ENCODE data around the gene OSMR. TPM values are rescaled to one million over a fixed set of nuclear protein-coding genes. Genes with fewer than 3 reads are reported as not detected.

Gene OSMR
- total RNA-seq, 2 donors from 2014 or later, result 1.3 to 4.4 TPM

DNA sequence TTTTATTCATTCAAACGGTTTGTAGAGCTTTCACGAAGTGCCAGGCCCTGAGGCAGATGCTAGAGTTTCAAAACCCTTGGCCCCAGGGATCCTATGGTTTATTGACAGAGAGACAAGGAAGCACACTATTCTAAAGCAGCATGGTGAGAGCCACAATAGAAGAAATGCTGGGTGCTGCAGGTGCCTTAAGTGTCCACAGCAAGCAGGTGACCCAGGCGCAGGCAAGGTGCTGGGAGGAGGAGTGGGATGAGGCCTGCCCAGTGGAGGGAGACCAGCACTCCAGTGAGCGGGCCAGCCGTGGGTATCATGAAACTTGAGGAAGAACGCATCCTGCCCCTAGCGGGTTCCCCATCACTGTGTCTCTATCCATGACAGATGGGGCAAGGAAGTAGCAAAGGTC lies 71.0 kb downstream of the OSMR start:
- Histone ChIP-seq H3K4me1 (ENCODE audit: control insufficient read depth, insufficient read depth, low read length) (no peaks in the 10 kb centered on the region), H3K9me3 (ENCODE audit: control insufficient read depth, low read length) (no peaks in the 10 kb centered on the region), H3K4me3 (ENCODE audit: low read length) (no peak overlapping the region), H3K36me3 (ENCODE audit: control insufficient read depth, insufficient read depth, low read length) (no peaks in the 10 kb centered on the region), H3K27me3 (ENCODE audit: control insufficient read depth, insufficient read depth, low read length, poor library complexity, severe bottlenecking) (no peaks in the 10 kb centered on the region), H3K27ac (ENCODE audit: low read depth, low read length) (no peak overlapping the region), H3K9ac (ENCODE audit: extremely low read depth, low read length, poor library complexity, severe bottlenecking) (no peak overlapping the region)
- H3K4me1 Mint-ChIP-seq, result no peaks in the 10 kb centered on the region
- no peaks in the 10 kb centered on the region for H3K36me3 Mint-ChIP-seq (ENCODE audit: low read depth)
- 70 to 77% methylated on average over 6 to 7 of the region's 7 CpGs for WGBS, 2 experiments (ENCODE audit: insufficient coverage in 1 of 2, insufficient read length in 1 of 2)
- H3K27me3 Mint-ChIP-seq (ENCODE audit: insufficient read depth), result no peaks in the 10 kb centered on the region
- no peak overlapping the region for H3K27ac Mint-ChIP-seq
- TF ChIP-seq, protein P1, sequence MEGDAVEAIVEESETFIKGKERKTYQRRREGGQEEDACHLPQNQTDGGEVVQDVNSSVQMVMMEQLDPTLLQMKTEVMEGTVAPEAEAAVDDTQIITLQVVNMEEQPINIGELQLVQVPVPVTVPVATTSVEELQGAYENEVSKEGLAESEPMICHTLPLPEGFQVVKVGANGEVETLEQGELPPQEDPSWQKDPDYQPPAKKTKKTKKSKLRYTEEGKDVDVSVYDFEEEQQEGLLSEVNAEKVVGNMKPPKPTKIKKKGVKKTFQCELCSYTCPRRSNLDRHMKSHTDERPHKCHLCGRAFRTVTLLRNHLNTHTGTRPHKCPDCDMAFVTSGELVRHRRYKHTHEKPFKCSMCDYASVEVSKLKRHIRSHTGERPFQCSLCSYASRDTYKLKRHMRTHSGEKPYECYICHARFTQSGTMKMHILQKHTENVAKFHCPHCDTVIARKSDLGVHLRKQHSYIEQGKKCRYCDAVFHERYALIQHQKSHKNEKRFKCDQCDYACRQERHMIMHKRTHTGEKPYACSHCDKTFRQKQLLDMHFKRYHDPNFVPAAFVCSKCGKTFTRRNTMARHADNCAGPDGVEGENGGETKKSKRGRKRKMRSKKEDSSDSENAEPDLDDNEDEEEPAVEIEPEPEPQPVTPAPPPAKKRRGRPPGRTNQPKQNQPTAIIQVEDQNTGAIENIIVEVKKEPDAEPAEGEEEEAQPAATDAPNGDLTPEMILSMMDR (conservative IDR thresholded peaks at IDR 0.05), result no peak
- no peak for DNase-seq
- no peak overlapping the region for H3K4me3 Mint-ChIP-seq
- no peaks in the 10 kb centered on the region for H3K9me3 Mint-ChIP-seq

DNA sequence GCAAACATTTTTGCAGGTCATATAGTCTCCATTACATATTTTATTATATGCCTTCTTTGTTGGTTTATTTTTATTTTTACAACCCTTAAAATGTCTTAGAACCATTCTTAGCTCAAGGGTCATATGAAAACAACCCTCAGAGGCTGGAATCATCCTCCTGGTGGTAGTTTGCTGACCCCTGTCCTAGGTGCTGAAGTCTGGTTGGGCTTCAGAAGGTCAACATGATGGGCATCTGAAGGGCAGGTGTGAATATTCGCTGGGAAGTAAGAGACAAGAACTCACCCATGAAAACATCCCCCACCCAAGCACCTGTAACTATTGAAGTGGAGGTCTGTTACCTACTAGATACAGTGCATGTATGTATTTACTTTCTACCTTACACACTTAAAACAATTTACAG lies 75.4 kb downstream of the OSMR start:
- no peaks in the 10 kb centered on the region for H3K4me1 ChIP-seq (ENCODE audit: control insufficient read depth, insufficient read depth, low read length)
- no peak overlapping the region for H3K4me3 ChIP-seq (ENCODE audit: low read length)
- no peaks in the 10 kb centered on the region for H3K9me3 Mint-ChIP-seq
- WGBS, 2 experiments (ENCODE audit: insufficient coverage in 1 of 2, insufficient read length in 1 of 2), result 67 to 100% methylated on average over 1 of the region's 1 CpG
- no peaks in the 10 kb centered on the region for H3K27me3 ChIP-seq (ENCODE audit: control insufficient read depth, insufficient read depth, low read length, poor library complexity, severe bottlenecking)
- H3K4me1 Mint-ChIP-seq, result no peaks in the 10 kb centered on the region
- no peak overlapping the region for H3K4me3 Mint-ChIP-seq
- TF ChIP-seq, protein P1 (conservative IDR thresholded peaks at IDR 0.05), result no peak
- DNase-seq, result peak; percentile 79
- H3K27me3 Mint-ChIP-seq (ENCODE audit: insufficient read depth), result no peaks in the 10 kb centered on the region
- H3K9ac ChIP-seq (ENCODE audit: extremely low read depth, low read length, poor library complexity, severe bottlenecking), result no peak overlapping the region
- H3K36me3 Mint-ChIP-seq (ENCODE audit: low read depth), result no peaks in the 10 kb centered on the region
- H3K27ac Mint-ChIP-seq, result no peak overlapping the region
- no peaks in the 10 kb centered on the region for H3K36me3 ChIP-seq (ENCODE audit: control insufficient read depth, insufficient read depth, low read length)
- no peaks in the 10 kb centered on the region for H3K9me3 ChIP-seq (ENCODE audit: control insufficient read depth, low read length)
- H3K27ac ChIP-seq (ENCODE audit: low read depth, low read length), result no peak overlapping the region

DNA sequence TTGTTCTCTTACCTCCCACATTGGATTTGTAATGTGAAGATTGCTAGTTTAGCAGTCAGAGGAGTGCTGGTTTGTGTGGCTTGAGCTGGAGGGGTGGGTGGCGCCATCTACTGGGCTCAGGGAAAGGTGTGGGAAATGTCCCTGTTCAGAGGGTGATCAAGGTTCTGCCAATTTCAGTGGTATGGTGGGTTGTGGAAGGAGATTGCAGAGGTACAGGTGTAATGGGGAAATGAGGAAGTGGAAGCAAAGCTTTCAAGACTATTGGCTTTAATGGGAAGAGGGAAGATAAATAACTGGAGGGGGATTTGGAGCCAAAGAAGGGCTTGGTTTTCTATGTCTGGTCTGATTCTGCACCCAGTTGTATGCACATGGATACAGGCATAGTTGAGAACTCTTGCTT lies 76.4 kb downstream of the OSMR start:
- Mint-ChIP-seq H3K9me3 (no peaks in the 10 kb centered on the region), H3K4me3 (no peak overlapping the region), H3K4me1 (no peaks in the 10 kb centered on the region), H3K27ac (no peak overlapping the region), H3K36me3 (ENCODE audit: low read depth) (no peaks in the 10 kb centered on the region), H3K27me3 (ENCODE audit: insufficient read depth) (no peaks in the 10 kb centered on the region)
- DNase-seq, result peak; percentile 82
- H3K9ac ChIP-seq (ENCODE audit: extremely low read depth, low read length, poor library complexity, severe bottlenecking), result no peak overlapping the region
- WGBS, 2 experiments (ENCODE audit: insufficient coverage in 1 of 2, insufficient read length in 1 of 2), result 0% methylated on average over 1 of the region's 1 CpG; no CpG with 5 or more reads in 1 of the 2 experiments
- H3K27me3 ChIP-seq (ENCODE audit: control insufficient read depth, insufficient read depth, low read length, poor library complexity, severe bottlenecking), result no peaks in the 10 kb centered on the region
- H3K9me3 ChIP-seq (ENCODE audit: control insufficient read depth, low read length), result no peaks in the 10 kb centered on the region
- H3K27ac ChIP-seq (ENCODE audit: low read depth, low read length), result no peak overlapping the region
- no peak overlapping the region for H3K4me3 ChIP-seq (ENCODE audit: low read length)
- TF ChIP-seq, protein P1 (conservative IDR thresholded peaks at IDR 0.05), result peak; percentile 90
- H3K4me1 ChIP-seq (ENCODE audit: control insufficient read depth, insufficient read depth, low read length), result no peaks in the 10 kb centered on the region
- H3K36me3 ChIP-seq (ENCODE audit: control insufficient read depth, insufficient read depth, low read length), result no peaks in the 10 kb centered on the region
